WERI-Rb-1 (cell line): ENCODE data around the gene LYSET.
"Not testable (repeated sequence)": the region's sequence is repeated elsewhere in the genome, so short reads cannot be mapped to it uniquely, and the experiment has no call there.

Source experiments
- DNase-seq: peaks from one replicate; pipeline ENCODE4 v3.0.0-alpha.2; 2020
- H3K27ac ChIP-seq: fragments of 250-450 bp; sonication (Bioruptor Pico); 2 replicates; pipeline ENCODE4 v1.5.1; 2020; ENCODE audit warnings: mild to moderate bottlenecking, moderate library complexity
- H3K27me3 ChIP-seq: fragments of 250-450 bp; sonication (Bioruptor Pico); 2 replicates; pipeline ENCODE4 v1.5.1; 2021; ENCODE audit warnings: mild to moderate bottlenecking, low read depth, moderate library complexity; ENCODE audit not compliant: insufficient read depth, severe bottlenecking
- H3K36me3 ChIP-seq: fragments of 250-450 bp; sonication (Bioruptor Pico); 2 replicates; pipeline ENCODE4 v1.5.1; 2020; ENCODE audit warnings: mild to moderate bottlenecking, moderate library complexity
- H3K4me3 ChIP-seq: 2 replicates; pipeline ENCODE4 v1.5.1; 2011; ENCODE audit warnings: low read depth, mild to moderate bottlenecking, control low read depth, low read length
- H3K9me3 ChIP-seq: fragments of 250-450 bp; sonication (Bioruptor Pico); 2 replicates; pipeline ENCODE4 v1.5.1; 2021; ENCODE audit warnings: mild to moderate bottlenecking, moderate library complexity; ENCODE audit not compliant: severe bottlenecking
- TF ChIP-seq, protein P1 (sequence below): IDR thresholded peaks from 2 replicates; pipeline ENCODE4 v1.5.1; 2011; ENCODE audit warnings: low read depth, mild to moderate bottlenecking, control low read depth, inconsistent platforms, low read length

The LYSET gene

GRCh38 chr14:93231129-93231979 lies 46.2 kb downstream of the LYSET start:
- Histone ChIP-seq H3K27ac (no peak overlapping the region), H3K4me3 (no peak overlapping the region), H3K27me3 (no peaks in the 10 kb centered on the region), H3K36me3 (peaks cover 24% of the 10 kb centered on the region), H3K9me3 (no peaks in the 10 kb centered on the region)
- TF ChIP-seq, protein P1, sequence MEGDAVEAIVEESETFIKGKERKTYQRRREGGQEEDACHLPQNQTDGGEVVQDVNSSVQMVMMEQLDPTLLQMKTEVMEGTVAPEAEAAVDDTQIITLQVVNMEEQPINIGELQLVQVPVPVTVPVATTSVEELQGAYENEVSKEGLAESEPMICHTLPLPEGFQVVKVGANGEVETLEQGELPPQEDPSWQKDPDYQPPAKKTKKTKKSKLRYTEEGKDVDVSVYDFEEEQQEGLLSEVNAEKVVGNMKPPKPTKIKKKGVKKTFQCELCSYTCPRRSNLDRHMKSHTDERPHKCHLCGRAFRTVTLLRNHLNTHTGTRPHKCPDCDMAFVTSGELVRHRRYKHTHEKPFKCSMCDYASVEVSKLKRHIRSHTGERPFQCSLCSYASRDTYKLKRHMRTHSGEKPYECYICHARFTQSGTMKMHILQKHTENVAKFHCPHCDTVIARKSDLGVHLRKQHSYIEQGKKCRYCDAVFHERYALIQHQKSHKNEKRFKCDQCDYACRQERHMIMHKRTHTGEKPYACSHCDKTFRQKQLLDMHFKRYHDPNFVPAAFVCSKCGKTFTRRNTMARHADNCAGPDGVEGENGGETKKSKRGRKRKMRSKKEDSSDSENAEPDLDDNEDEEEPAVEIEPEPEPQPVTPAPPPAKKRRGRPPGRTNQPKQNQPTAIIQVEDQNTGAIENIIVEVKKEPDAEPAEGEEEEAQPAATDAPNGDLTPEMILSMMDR = no peak
- DNase-seq = no peak

DNA sequence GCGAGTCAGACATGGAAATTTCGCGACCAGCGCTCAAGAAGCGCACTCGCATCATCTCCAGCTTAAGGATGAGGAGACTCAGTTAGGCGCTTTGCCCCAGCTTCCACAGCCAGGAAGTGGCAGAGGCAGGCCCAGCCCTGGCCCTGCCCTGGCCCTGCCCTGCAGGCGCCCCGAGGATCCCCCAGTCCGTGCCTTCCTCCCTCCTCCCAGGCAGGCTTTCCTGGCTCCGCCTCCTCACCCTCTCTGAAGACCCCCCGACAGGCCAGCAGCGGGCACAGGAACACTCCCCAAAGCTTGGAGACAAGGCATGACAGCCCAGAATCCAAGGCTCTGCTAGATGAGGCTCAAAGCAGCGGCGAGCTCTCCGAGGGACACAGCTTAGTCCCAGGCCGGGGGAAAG lies 47.0 kb downstream of the LYSET start:
- DNase-seq = no peak
- TF ChIP-seq, protein P1 = no peak
- Histone ChIP-seq H3K36me3 (peaks cover 19% of the 10 kb centered on the region), H3K4me3 (no peak overlapping the region), H3K27ac (no peak overlapping the region), H3K27me3 (no peaks in the 10 kb centered on the region), H3K9me3 (no peaks in the 10 kb centered on the region)

- not testable (repeated sequence) for H3K9me3 ChIP-seq, H3K27me3 ChIP-seq, DNase-seq, H3K27ac ChIP-seq, H3K4me3 ChIP-seq, H3K36me3 ChIP-seq
Measured at GRCh38 chr14:93233078-93233477, 48.0 kb downstream of the LYSET start.

- H3K36me3 ChIP-seq = no peaks in the 10 kb centered on the region; the same call in 1 of the 2 replicates
- TF ChIP-seq, protein P1 = no peak
- no peaks in the 10 kb centered on the region for H3K27me3 ChIP-seq
- DNase-seq = no peak
- H3K4me3 ChIP-seq = no peak overlapping the region
- H3K27ac ChIP-seq = no peak overlapping the region
- H3K9me3 ChIP-seq = no peaks in the 10 kb centered on the region
Measured at GRCh38 chr14:93234798-93235197, 49.7 kb downstream of the LYSET start.
